Mesothelial cell of epicardium (in vitro differentiated cells): Measurements from ENCODE around the gene SCGB3A1. TPM values are rescaled to one million over a fixed set of nuclear protein-coding genes. Genes with fewer than 3 reads are reported as not detected.
A peak's percentile ranks its signal among the peaks of the same experiment; 100 is the strongest.

ENCODE experiments used
- DNase-seq, 2 experiments: peaks; one replicate each; pipeline ENCODE4 v3.0.0; 2021; ENCODE audit warnings: low spot score in 2 of 2; ENCODE audit not compliant: unreplicated experiment in 2 of 2
- H3K27ac Mint-ChIP-seq: 2 replicates; pipeline ENCODE4 v1.8.0; 2021; ENCODE audit warnings: mixed read lengths
- H3K27me3 Mint-ChIP-seq: 2 replicates; pipeline ENCODE4 v1.8.0; 2021; ENCODE audit warnings: low read depth, mixed read lengths
- H3K36me3 Mint-ChIP-seq: 2 replicates; pipeline ENCODE4 v1.8.0; 2021; ENCODE audit warnings: mixed read lengths
- H3K4me1 Mint-ChIP-seq: 2 replicates; pipeline ENCODE4 v1.8.0; 2021; ENCODE audit warnings: mixed read lengths
- H3K4me3 Mint-ChIP-seq: 2 replicates; pipeline ENCODE4 v1.8.0; 2021; ENCODE audit warnings: mild to moderate bottlenecking, moderate library complexity, mixed read lengths
- H3K9me3 Mint-ChIP-seq: 2 replicates; pipeline ENCODE4 v1.8.0; 2021; ENCODE audit warnings: mixed read lengths
- CTCF ChIP-seq: fragments of 200-600 bp; sonication (generic); IDR thresholded peaks from one replicate; pipeline ENCODE4 v1.5.0; 2021; ENCODE audit warnings: antibody characterized with exemption; ENCODE audit not compliant: unreplicated experiment
- total RNA-seq: library from RNA; stranded (reverse); gene quantifications from 3 replicates; pipeline ENCODE4 v1.2.1, GENCODE V29; 2021

The SCGB3A1 gene
- total RNA-seq, 1 donor from 2014 or later: 0.63 TPM

GRCh38 chr5:180548563-180548962, 42.7 kb downstream of the SCGB3A1 start:
- no peaks in the 10 kb centered on the region for H3K27me3 Mint-ChIP-seq
- peak overlapping the region; percentile 6 for H3K27ac Mint-ChIP-seq
- H3K9me3 Mint-ChIP-seq: no peaks in the 10 kb centered on the region
- peaks cover 16% of the 10 kb centered on the region for H3K4me1 Mint-ChIP-seq
- no peak for TF ChIP-seq CTCF
- peaks cover 35% of the 10 kb centered on the region for H3K36me3 Mint-ChIP-seq
- no peak overlapping the region for H3K4me3 Mint-ChIP-seq
- DNase-seq: no peak

DNA sequence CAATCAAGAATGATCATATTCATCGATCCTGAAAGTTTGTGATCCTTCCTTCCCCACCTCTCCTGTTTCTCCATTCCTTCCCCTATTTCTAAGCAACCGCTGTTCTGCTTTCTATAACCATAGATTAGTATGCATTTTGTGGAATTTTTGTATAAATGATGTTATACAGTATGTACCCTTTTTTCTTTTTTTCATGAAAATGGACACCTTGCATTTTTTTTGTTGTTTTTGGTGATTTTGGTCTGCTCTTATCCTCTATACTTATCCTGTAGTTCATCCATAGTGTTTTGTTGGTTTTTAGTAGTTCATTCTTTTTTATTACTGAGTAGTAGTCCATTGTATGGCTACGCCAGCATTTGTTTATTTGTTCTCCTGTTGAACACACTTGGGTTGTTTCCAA, 46.1 kb downstream of the SCGB3A1 start:
- peaks cover 5% of the 10 kb centered on the region for H3K4me1 Mint-ChIP-seq
- H3K9me3 Mint-ChIP-seq: peaks cover 5% of the 10 kb centered on the region
- no peak overlapping the region for H3K4me3 Mint-ChIP-seq
- no peak for DNase-seq
- no peak for TF ChIP-seq CTCF
- H3K27me3 Mint-ChIP-seq: no peaks in the 10 kb centered on the region
- H3K36me3 Mint-ChIP-seq: peaks cover 36% of the 10 kb centered on the region
- H3K27ac Mint-ChIP-seq: no peak overlapping the region

GRCh38 chr5:180541710-180542109, 49.6 kb downstream of the SCGB3A1 start:
- no peak for DNase-seq
- Mint-ChIP-seq H3K4me3 (no peak overlapping the region), H3K36me3 (peaks cover 44% of the 10 kb centered on the region), H3K4me1 (no peaks in the 10 kb centered on the region), H3K27ac (no peak overlapping the region), H3K9me3 (peaks cover 9% of the 10 kb centered on the region), H3K27me3 (no peaks in the 10 kb centered on the region)
- no peak for TF ChIP-seq CTCF

Other genes starting within 250 kb of the SCGB3A1 start
- 14.9 to 16.3 TPM (median 15.7 TPM) in 3 replicates for gene GFPT2, start 238.2 kb downstream of the SCGB3A1 start, total RNA-seq
- gene CNOT6, start 97.1 kb downstream of the SCGB3A1 start, total RNA-seq: 50.4 to 54.4 TPM (median 53.7 TPM) in 3 replicates
- 1.8 to 2.6 TPM (median 2.4 TPM) in 3 replicates for gene FLT4, start 58.1 kb upstream of the SCGB3A1 start, total RNA-seq
- not detected in 3 replicates for gene OR2Y1, start 148.6 kb upstream of the SCGB3A1 start, total RNA-seq
- gene MGAT1, start 211.3 kb upstream of the SCGB3A1 start, total RNA-seq: 91.4 to 93.8 TPM (median 92.3 TPM) in 3 replicates